ENCODE measurements around the gene KDM1A.
A peak's percentile ranks its signal among the peaks of the same experiment; 100 is the strongest.
"Not testable (repeated sequence)": the region's sequence is repeated elsewhere in the genome, so short reads cannot be mapped to it uniquely, and the experiment has no call there.

The KDM1A gene

GRCh38 chr1:22976127-22976460 lies 43.2 kb upstream of the KDM1A start:
- peaks cover 3% of the 10 kb centered on the region for H3K27me3 ChIP-seq (ENCODE audit: insufficient read depth, poor library complexity, severe bottlenecking)
- TF ChIP-seq GABPA (IDR thresholded peaks at IDR 0.05; ENCODE audit: low read depth) (no peak), POLR2AphosphoS5 (IDR thresholded peaks at IDR 0.05; ENCODE audit: low read depth) (no peak), SPI1 (IDR thresholded peaks at IDR 0.05; ENCODE audit: borderline replicate concordance, low read depth) (no peak), REST (IDR thresholded peaks at IDR 0.05; ENCODE audit: insufficient replicate concordance, low read depth) (no peak), CTCF (IDR thresholded peaks at IDR 0.05; ENCODE audit: insufficient read depth, low read length) (no peak)
- DNase-seq (ENCODE audit: low read depth in 1 of 2, low spot score in 1 of 2), result no peak
- H3K4me3 ChIP-seq (replicated peaks; ENCODE audit: insufficient read depth, low read length), result no peak overlapping the region
- no peak overlapping the region for H3K27ac ChIP-seq (replicated peaks)

- Histone ChIP-seq H3K27ac (replicated peaks) (no peak overlapping the region), H3K4me3 (replicated peaks; ENCODE audit: insufficient read depth, low read length) (no peak overlapping the region), H3K27me3 (ENCODE audit: insufficient read depth, poor library complexity, severe bottlenecking) (no peaks in the 10 kb centered on the region)
- peak; percentile 79 for TF ChIP-seq CTCF (IDR thresholded peaks at IDR 0.05; ENCODE audit: insufficient read depth, low read length)
- TF ChIP-seq SPI1 (IDR thresholded peaks at IDR 0.05; ENCODE audit: borderline replicate concordance, low read depth), result no peak
- no peak for TF ChIP-seq REST (IDR thresholded peaks at IDR 0.05; ENCODE audit: insufficient replicate concordance, low read depth)
- no peak for TF ChIP-seq GABPA (IDR thresholded peaks at IDR 0.05; ENCODE audit: low read depth)
- TF ChIP-seq POLR2AphosphoS5 (IDR thresholded peaks at IDR 0.05; ENCODE audit: low read depth), result no peak
- peak; percentile 45 to 75 for DNase-seq (ENCODE audit: low read depth in 1 of 2, low spot score in 1 of 2)
Measured at GRCh38 chr1:22976461-22977243, 42.6 kb upstream of the KDM1A start.

GRCh38 chr1:22978299-22978698 lies 41.0 kb upstream of the KDM1A start:
- no peak for DNase-seq (ENCODE audit: low read depth in 1 of 2, low spot score in 1 of 2)
- H3K4me3 ChIP-seq (replicated peaks; ENCODE audit: insufficient read depth, low read length), result no peak overlapping the region
- no peaks in the 10 kb centered on the region for H3K27me3 ChIP-seq (ENCODE audit: insufficient read depth, poor library complexity, severe bottlenecking)
- TF ChIP-seq POLR2AphosphoS5 (IDR thresholded peaks at IDR 0.05; ENCODE audit: low read depth) (no peak), REST (IDR thresholded peaks at IDR 0.05; ENCODE audit: insufficient replicate concordance, low read depth) (no peak), SPI1 (IDR thresholded peaks at IDR 0.05; ENCODE audit: borderline replicate concordance, low read depth) (no peak), GABPA (IDR thresholded peaks at IDR 0.05; ENCODE audit: low read depth) (no peak), CTCF (IDR thresholded peaks at IDR 0.05; ENCODE audit: insufficient read depth, low read length) (no peak)
- no peak overlapping the region for H3K27ac ChIP-seq (replicated peaks)

DNA sequence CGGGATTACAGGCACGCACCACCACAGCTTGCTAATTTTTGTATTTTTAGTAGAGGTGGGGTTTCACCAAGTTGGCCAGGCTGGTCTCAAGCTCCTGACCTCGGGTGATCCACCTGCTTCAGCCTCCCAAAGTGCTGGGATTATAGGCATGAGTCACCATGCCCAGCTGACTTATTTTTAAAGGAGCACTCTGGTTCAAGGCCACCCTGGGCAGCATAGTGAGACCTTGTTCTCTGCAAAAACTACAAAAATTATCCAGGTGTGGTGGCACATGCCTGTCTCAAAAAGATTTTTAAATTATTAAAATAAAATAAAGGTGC lies 38.8 kb upstream of the KDM1A start:
- DNase-seq (ENCODE audit: low read depth in 1 of 2, low spot score in 1 of 2); H3K27ac ChIP-seq (replicated peaks); H3K27me3 ChIP-seq (ENCODE audit: insufficient read depth, poor library complexity, severe bottlenecking); H3K4me3 ChIP-seq (replicated peaks; ENCODE audit: insufficient read depth, low read length): not testable (repeated sequence)
